CD14-positive monocyte (primary cell): ENCODE measurements around the gene AGRP. TPM values are rescaled to one million over a fixed set of nuclear protein-coding genes. Genes with fewer than 3 reads are reported as not detected.

Experiments
- DNase-seq, 3 donors: peaks; one replicate each; pipeline ENCODE4 v3.0.0-alpha.2; 2011 to 2022
- H2AFZ ChIP-seq: 2 replicates; pipeline ENCODE4 v1.6.0; 2012; ENCODE audit warnings: mild to moderate bottlenecking, low read depth, low read length, inconsistent platforms; ENCODE audit not compliant: insufficient read depth, poor library complexity, severe bottlenecking
- H3K27ac ChIP-seq, 2 donors: 1 replicate in 1 of 2; 2 replicates in 1 of 2; pipeline ENCODE4 v1.5.1; 2012 to 2013; ENCODE audit warnings: low read length in 2 of 2, control low read depth in 1 of 2, inconsistent platforms in 1 of 2, low read depth in 1 of 2, mild to moderate bottlenecking in 1 of 2
- H3K27me3 ChIP-seq, 2 donors: one replicate each; pipeline versions ENCODE4 v1.6.0 to v1.6.1; 2011 to 2013; ENCODE audit warnings: low read length in 2 of 2; ENCODE audit not compliant: control insufficient read depth in 2 of 2, insufficient read depth in 2 of 2
- H3K36me3 ChIP-seq, 2 donors: replicated peaks in 1 of 2; 1 replicate in 1 of 2; 2 replicates in 1 of 2; pipeline versions ENCODE4 v1.5.1 to v1.6.1; 2012 to 2013; ENCODE audit warnings: low read length in 2 of 2, control low read depth in 1 of 2, inconsistent platforms in 1 of 2, mild to moderate bottlenecking in 1 of 2; ENCODE audit not compliant: insufficient read depth in 2 of 2, control insufficient read depth in 1 of 2
- H3K4me1 ChIP-seq, 2 donors: 1 replicate in 1 of 2; 2 replicates in 1 of 2; pipeline versions ENCODE4 v1.5.1 to v1.6.1; 2012 to 2013; ENCODE audit warnings: low read length in 2 of 2, control low read depth in 1 of 2, inconsistent platforms in 1 of 2, mild to moderate bottlenecking in 1 of 2, moderate library complexity in 1 of 2; ENCODE audit not compliant: insufficient read depth in 2 of 2, control insufficient read depth in 1 of 2
- H3K4me2 ChIP-seq: replicated peaks from 2 replicates; pipeline ENCODE3; 2012; ENCODE audit warnings: low read length, moderate library complexity, mild to moderate bottlenecking; ENCODE audit not compliant: poor library complexity, severe bottlenecking; ENCODE audit errors: extremely low read depth
- H3K4me3 ChIP-seq, 3 experiments: fragments of 200-600 bp in 1 of 3; sonication (generic) in 1 of 3; replicated peaks in 1 of 3; 1 replicate in 2 of 3; 2 replicates in 1 of 3; pipeline ENCODE4 v1.5.1; 2011 to 2013; ENCODE audit warnings: low read length in 3 of 3, mild to moderate bottlenecking in 3 of 3, control low read depth in 2 of 3, low read depth in 2 of 3, inconsistent platforms in 1 of 3, moderate library complexity in 1 of 3
- H3K79me2 ChIP-seq: 2 replicates; pipeline ENCODE4 v1.6.0; 2012; ENCODE audit warnings: mild to moderate bottlenecking, control low read depth, inconsistent platforms, low read length, moderate library complexity; ENCODE audit not compliant: insufficient read depth
- H3K9ac ChIP-seq: 2 replicates; pipeline ENCODE4 v1.6.0; 2017; ENCODE audit warnings: low read length, mild to moderate bottlenecking; ENCODE audit not compliant: insufficient read depth, poor library complexity, severe bottlenecking
- H3K9me3 ChIP-seq, 2 donors: replicated peaks in 1 of 2; 1 replicate in 1 of 2; 2 replicates in 1 of 2; pipeline versions ENCODE4 v1.5.1 to v1.6.1; 2012 to 2013; ENCODE audit warnings: low read length in 2 of 2, control low read depth in 1 of 2; ENCODE audit not compliant: control insufficient read depth in 1 of 2, insufficient read depth in 1 of 2
- H4K20me1 ChIP-seq: 2 replicates; pipeline ENCODE4 v1.6.0; 2012; ENCODE audit warnings: mild to moderate bottlenecking, low read length, control low read depth, moderate library complexity; ENCODE audit not compliant: insufficient read depth
- H3K27ac Mint-ChIP-seq, 7 donors: one replicate each; pipeline ENCODE4 v1.8.0; 2020; ENCODE audit warnings: mild to moderate bottlenecking in 7 of 7, mixed read lengths in 7 of 7, moderate library complexity in 6 of 7, inconsistent platforms in 2 of 7
- H3K27me3 Mint-ChIP-seq, 3 donors: one replicate each; pipeline ENCODE4 v1.8.0; 2021 to 2022; ENCODE audit warnings: low read depth in 3 of 3, mild to moderate bottlenecking in 3 of 3, mixed read lengths in 3 of 3, moderate library complexity in 3 of 3, inconsistent platforms in 1 of 3
- H3K36me3 Mint-ChIP-seq, 2 donors: one replicate each; pipeline ENCODE4 v1.8.0; 2020; ENCODE audit warnings: mixed read lengths in 2 of 2, inconsistent platforms in 1 of 2, mild to moderate bottlenecking in 1 of 2
- H3K4me1 Mint-ChIP-seq: one replicate; pipeline ENCODE4 v1.8.0; 2020; ENCODE audit warnings: mild to moderate bottlenecking, mixed read lengths
- H3K4me3 Mint-ChIP-seq, 2 donors: one replicate each; pipeline ENCODE4 v1.8.0; 2020; ENCODE audit warnings: mild to moderate bottlenecking in 2 of 2, mixed read lengths in 2 of 2, moderate library complexity in 1 of 2
- H3K9me3 Mint-ChIP-seq, 7 donors: one replicate each; pipeline ENCODE4 v1.8.0; 2020 to 2022; ENCODE audit warnings: mixed read lengths in 7 of 7, mild to moderate bottlenecking in 6 of 7, moderate library complexity in 6 of 7, inconsistent platforms in 2 of 7
- WGBS: methylation state at CpG from one replicate; pipeline ENCODE4 v1.1.5; 2013; ENCODE audit warnings: missing lambda C conversion rate; ENCODE audit not compliant: insufficient coverage; 5-methylcytosine and 5-hydroxymethylcytosine counted together
- intact Hi-C, 2 donors: fragments of 100-400 bp; cut with micrococcal nuclease; formaldehyde crosslinking; loops; one replicate each; pipeline versions ENCODE4 v1.15.0 to v1.15.1; 2023
- polyA plus RNA-seq, 3 donors: library from polyadenylated mRNA; depleted of rRNA in 1 of 3; unstranded in 2 of 3; stranded (reverse) in 1 of 3; fragments of 300-500 nt in 2 of 3; fragments of >200 nt in 1 of 3; fragmentation: Illumina TruSeq in 2 of 3; gene quantifications; 1 replicate in 2 of 3; 2 replicates in 1 of 3; pipeline ENCODE4 v1.2.3, GENCODE V29; 2012 to 2021
- TF ChIP-seq, protein P1 (sequence below): fragments of 200-600 bp; IDR thresholded peaks from one replicate; pipeline ENCODE4 v1.8.0; 2022; ENCODE audit warnings: antibody characterized with exemption, mild to moderate bottlenecking

The AGRP gene
- polyA plus RNA-seq, 3 donors = 0.32 to 0.54 TPM; not detected in 1

DNA sequence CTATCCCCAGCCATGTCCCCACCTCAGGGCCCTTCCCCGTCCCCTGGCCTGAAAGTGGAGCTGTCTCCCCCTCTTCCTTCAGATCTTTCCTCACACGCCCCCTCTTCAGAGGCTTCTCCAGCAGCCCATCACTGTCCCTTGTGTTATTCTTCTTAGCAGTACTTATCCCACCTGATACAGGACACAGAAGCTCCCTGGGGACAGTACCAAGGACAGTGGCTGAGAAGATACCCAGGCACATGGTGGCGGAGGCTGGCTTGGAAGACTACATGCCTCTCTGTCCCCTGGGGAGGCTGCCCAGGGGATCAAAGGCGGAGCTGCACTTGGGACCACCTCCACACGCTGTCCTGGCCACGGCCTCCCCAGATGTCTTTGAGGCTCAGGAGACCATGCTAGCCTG lies 28.5 kb downstream of the AGRP start:
- Mint-ChIP-seq H3K27ac (peak overlapping the region in 2 of 7 donors; percentile 31 to 87), H3K27me3 (no peaks in the 10 kb centered on the region), H3K4me3 (no peak overlapping the region), H3K36me3 (peaks cover 55 to 87% of the 10 kb centered on the region in 2 donors), H3K4me1 (peaks cover 10% of the 10 kb centered on the region), H3K9me3 (peaks cover 0 to 2% (median 0%) of the 10 kb centered on the region in 7 donors)
- intact Hi-C loops = no loop called here
- Histone ChIP-seq H3K4me3 (no peak overlapping the region), H3K27ac (no peak overlapping the region), H3K36me3 (peaks cover 82 to 93% of the 10 kb centered on the region in 2 donors), H2AFZ (no peak overlapping the region), H3K9ac (no peak overlapping the region), H4K20me1 (peaks cover 100% of the 10 kb centered on the region), H3K9me3 (no peaks in the 10 kb centered on the region), H3K79me2 (peaks cover 100% of the 10 kb centered on the region), H3K4me2 (no peak overlapping the region), H3K27me3 (no peaks in the 10 kb centered on the region), H3K4me1 (peaks cover 6 to 8% of the 10 kb centered on the region in 2 donors)
- DNase-seq = no peak
- WGBS = 100% methylated on average over 6 of the region's 6 CpGs
- TF ChIP-seq, protein P1, sequence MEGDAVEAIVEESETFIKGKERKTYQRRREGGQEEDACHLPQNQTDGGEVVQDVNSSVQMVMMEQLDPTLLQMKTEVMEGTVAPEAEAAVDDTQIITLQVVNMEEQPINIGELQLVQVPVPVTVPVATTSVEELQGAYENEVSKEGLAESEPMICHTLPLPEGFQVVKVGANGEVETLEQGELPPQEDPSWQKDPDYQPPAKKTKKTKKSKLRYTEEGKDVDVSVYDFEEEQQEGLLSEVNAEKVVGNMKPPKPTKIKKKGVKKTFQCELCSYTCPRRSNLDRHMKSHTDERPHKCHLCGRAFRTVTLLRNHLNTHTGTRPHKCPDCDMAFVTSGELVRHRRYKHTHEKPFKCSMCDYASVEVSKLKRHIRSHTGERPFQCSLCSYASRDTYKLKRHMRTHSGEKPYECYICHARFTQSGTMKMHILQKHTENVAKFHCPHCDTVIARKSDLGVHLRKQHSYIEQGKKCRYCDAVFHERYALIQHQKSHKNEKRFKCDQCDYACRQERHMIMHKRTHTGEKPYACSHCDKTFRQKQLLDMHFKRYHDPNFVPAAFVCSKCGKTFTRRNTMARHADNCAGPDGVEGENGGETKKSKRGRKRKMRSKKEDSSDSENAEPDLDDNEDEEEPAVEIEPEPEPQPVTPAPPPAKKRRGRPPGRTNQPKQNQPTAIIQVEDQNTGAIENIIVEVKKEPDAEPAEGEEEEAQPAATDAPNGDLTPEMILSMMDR = no peak

DNA sequence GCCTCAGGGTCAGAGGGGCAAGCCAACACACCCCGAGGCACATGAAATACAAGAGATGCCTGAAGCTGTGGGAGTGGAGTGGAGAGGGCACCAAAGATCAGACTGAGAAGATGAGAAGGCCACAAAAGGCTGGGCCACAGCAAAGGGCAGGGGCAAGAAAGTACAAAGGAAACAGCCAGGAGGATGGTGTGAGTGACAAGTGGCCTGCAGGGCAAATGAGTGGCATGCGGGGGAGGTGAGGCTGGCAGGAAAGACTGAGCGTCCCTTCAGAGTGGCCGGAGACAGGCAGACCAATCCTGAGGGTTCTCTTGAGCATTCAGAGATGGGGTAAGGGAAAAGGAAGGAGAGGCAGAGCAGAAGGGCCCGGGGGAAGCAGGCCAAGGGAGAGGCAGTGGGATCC lies 29.2 kb downstream of the AGRP start:
- no peak for DNase-seq
- TF ChIP-seq, protein P1 = no peak
- WGBS = 98% methylated on average over 5 of the region's 5 CpGs
- Histone ChIP-seq H3K4me1 (peaks cover 0 to under 1% of the 10 kb centered on the region in 2 donors), H2AFZ (no peak overlapping the region), H3K9ac (no peak overlapping the region), H3K27ac (peak overlapping the region in 1 of 2 donors; percentile 40), H3K79me2 (peaks cover 100% of the 10 kb centered on the region), H4K20me1 (peaks cover 100% of the 10 kb centered on the region), H3K27me3 (no peaks in the 10 kb centered on the region), H3K4me3 (no peak overlapping the region), H3K36me3 (peaks cover 82 to 93% of the 10 kb centered on the region in 2 donors), H3K9me3 (no peaks in the 10 kb centered on the region), H3K4me2 (no peak overlapping the region)
- peaks cover 0 to 2% (median 0%) of the 10 kb centered on the region in 7 donors for H3K9me3 Mint-ChIP-seq
- peak overlapping the region in 4 of 7 donors; percentile 24 to 87 (median 70) for H3K27ac Mint-ChIP-seq
- intact Hi-C loops = no loop called here
- H3K4me3 Mint-ChIP-seq = no peak overlapping the region
- H3K4me1 Mint-ChIP-seq = peaks cover 11% of the 10 kb centered on the region
- H3K27me3 Mint-ChIP-seq = no peaks in the 10 kb centered on the region
- peaks cover 62 to 94% of the 10 kb centered on the region in 2 donors for H3K36me3 Mint-ChIP-seq
